ENCODE data around the gene LDHB. TPM values are rescaled to one million over a fixed set of nuclear protein-coding genes. Genes with fewer than 3 reads are reported as not detected.

The LDHB gene
- total RNA-seq, 1 donor, result 579 TPM

DNA sequence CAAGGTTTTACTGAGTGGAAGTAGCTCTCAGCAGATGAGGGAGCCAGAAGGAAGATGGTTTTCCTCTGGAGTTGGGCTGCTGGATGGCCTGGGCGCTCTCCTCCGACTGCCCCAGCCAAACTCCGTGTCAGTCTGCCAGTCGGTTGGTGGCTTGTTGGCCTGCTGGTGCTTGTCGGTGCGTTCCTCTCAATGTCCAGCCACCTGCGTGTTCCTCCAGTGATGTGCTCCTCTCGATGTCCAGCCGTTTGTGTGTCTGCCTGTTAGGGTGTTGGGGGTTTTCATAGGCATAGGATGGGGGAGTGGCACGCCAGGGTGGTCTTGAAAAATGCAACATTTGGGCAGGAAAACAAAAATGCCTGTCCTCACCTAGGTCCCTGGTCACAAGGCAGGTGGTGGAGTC, 37.0 kb upstream of the LDHB start:
- TF ChIP-seq, protein P1, sequence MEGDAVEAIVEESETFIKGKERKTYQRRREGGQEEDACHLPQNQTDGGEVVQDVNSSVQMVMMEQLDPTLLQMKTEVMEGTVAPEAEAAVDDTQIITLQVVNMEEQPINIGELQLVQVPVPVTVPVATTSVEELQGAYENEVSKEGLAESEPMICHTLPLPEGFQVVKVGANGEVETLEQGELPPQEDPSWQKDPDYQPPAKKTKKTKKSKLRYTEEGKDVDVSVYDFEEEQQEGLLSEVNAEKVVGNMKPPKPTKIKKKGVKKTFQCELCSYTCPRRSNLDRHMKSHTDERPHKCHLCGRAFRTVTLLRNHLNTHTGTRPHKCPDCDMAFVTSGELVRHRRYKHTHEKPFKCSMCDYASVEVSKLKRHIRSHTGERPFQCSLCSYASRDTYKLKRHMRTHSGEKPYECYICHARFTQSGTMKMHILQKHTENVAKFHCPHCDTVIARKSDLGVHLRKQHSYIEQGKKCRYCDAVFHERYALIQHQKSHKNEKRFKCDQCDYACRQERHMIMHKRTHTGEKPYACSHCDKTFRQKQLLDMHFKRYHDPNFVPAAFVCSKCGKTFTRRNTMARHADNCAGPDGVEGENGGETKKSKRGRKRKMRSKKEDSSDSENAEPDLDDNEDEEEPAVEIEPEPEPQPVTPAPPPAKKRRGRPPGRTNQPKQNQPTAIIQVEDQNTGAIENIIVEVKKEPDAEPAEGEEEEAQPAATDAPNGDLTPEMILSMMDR (IDR thresholded peaks at IDR 0.05; ENCODE audit: insufficient read depth, low read length), result no peak
- H3K4me3 ChIP-seq (ENCODE audit: low read depth, low read length), result no peak overlapping the region
- DNase-seq (ENCODE audit: low read depth), result no peak

DNA sequence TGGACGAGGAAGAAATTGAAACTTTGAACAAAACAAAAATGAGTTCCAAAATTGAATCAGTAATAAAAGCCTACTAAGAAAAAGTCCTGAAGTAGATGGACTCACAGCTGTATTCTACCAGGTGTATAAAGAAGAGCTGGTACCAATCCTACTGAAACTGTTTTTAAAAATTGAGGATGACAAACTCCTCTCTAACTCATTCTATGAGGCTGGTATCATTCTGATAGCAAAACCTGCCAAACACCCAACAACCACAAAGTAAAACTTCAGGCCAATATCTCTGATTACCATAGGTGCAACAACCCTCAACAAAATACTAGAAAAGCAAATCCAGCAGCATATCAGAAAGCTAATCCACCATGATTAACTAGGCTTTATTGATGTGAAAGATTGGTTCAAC, 33.9 kb upstream of the LDHB start:
- H3K4me3 ChIP-seq (ENCODE audit: low read depth, low read length), result no peak overlapping the region
- no peak for DNase-seq (ENCODE audit: low read depth)
- TF ChIP-seq, protein P1 (IDR thresholded peaks at IDR 0.05; ENCODE audit: insufficient read depth, low read length), result no peak

DNA sequence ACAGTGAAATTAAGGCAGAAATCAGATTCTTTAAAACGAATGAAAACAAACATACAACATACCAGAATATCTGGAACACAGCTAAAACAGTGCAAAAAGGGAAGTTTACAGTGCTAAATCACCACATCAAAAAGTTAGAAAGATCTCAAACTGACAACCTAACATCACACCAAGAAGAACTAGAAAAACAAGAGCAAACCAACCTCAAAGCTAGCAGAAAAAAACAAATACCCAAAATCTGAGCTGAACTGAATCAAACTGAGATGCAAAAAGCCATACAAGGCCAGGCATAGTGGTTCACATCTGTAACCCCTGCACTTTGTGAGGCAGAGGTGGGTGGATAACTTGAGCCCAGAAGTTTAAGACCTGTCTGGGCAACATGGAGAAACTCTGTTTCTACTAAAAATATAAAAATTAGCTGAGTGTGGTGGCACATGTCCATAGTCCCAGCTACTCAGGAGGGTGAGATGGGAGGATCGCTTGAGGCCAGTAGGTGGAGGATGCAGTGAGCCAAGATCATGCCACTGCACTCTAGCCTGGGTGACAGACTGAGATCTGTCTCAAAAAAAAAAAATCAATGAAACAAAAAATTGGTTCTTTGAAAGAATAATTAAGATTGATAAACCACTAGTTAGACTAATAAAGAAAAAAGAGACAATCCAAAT, 33.2 kb upstream of the LDHB start:
- no peak for DNase-seq (ENCODE audit: low read depth)
- no peak overlapping the region for H3K4me3 ChIP-seq (ENCODE audit: low read depth, low read length)
- TF ChIP-seq, protein P1 (IDR thresholded peaks at IDR 0.05; ENCODE audit: insufficient read depth, low read length), result no peak

DNA sequence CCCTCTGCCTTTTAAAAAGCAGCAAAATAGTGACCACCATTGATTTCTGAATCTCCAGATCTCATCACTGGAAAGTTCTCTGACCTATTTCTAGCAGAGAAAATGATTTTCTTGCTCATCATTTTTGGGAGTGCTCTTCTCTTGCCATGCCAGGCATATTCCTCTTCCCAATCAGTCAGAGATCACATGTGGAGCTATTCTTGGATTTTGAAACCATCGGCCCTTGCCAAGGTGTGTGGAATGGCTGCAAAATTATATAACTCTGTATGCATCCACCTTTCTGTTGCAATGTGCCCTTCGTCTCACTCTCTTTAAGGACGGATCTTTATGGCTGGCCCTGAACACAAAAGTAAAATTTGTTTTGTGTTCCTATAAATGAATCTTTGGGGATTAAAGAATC, 25.5 kb upstream of the LDHB start:
- no peak for DNase-seq (ENCODE audit: low read depth)
- no peak overlapping the region for H3K4me3 ChIP-seq (ENCODE audit: low read depth, low read length)
- TF ChIP-seq, protein P1 (IDR thresholded peaks at IDR 0.05; ENCODE audit: insufficient read depth, low read length), result no peak

DNA sequence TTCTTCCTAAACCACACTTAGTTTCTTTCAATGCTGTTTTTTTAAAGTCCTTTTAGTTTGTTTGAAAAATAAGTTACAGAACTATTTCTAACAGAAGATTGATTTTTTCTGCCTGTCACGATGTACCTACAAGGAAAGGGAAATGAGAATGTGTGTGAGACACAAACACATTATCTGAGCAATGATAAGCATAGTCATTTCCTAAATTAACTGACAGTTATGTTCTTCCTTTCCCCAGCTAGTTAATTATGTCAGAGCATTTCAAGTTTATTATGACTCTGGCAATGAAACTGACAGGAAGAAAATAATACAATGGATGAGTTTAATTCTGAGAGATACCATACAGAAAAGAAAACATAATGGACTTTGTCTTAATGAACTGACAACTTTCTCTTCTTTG, 21.3 kb upstream of the LDHB start:
- no peak for DNase-seq (ENCODE audit: low read depth)

DNA sequence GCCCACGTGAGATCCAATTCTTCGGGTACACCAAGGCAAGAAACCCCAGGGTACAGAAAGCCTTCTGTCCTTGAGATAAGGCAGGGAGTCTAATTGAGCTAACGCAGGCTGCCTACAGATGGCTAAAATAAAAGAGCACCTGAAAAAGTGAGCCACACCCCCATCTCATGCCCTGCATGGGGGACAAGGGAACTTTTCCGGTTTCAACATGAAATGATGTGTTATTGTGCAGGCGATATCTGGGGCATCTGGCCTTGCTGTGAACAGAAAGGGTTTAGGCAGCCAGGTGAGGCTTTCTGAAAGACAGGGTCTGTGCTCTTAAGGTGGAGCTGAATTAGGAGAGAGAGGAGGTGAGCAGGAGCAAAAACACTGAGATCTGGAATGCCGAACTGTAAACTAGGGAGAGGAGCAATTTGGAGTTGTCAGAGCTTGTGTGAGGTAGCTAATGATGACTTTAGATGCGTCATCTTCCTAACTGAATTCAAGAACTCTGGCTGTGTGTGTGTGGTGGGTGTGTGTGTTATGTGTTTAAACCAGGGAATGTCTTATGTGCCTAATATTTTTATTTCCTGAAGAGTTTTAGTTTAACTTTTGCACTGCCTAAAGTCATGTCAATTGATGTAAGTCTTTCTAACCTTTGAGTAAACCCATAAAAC, 20.1 kb upstream of the LDHB start:
- H3K4me3 ChIP-seq (ENCODE audit: low read depth, low read length), result no peak overlapping the region
- DNase-seq (ENCODE audit: low read depth), result peak; percentile 11
- TF ChIP-seq, protein P1 (IDR thresholded peaks at IDR 0.05; ENCODE audit: insufficient read depth, low read length), result no peak

More for the DNA sequence above, 21.3 kb upstream of the LDHB start:
- TF ChIP-seq, protein P1 (IDR thresholded peaks at IDR 0.05; ENCODE audit: insufficient read depth, low read length), result no peak
- H3K4me3 ChIP-seq (ENCODE audit: low read depth, low read length), result no peak overlapping the region
